Epithelial cell of proximal tubule (primary cell): Measurements from ENCODE around the gene OCEL1. TPM values are rescaled to one million over a fixed set of nuclear protein-coding genes. Genes with fewer than 3 reads are reported as not detected.

Source experiments
- DNase-seq: peaks from one replicate; pipeline ENCODE4 v3.0.0-alpha.2; 2011; ENCODE audit warnings: low read depth
- H3K4me3 ChIP-seq: 2 replicates; pipeline ENCODE4 v1.5.1; 2011; ENCODE audit warnings: low read depth, mild to moderate bottlenecking, low read length
- total RNA-seq: library from RNA; depleted of rRNA; stranded (reverse); fragments of >200 nt; gene quantifications from 2 replicates; pipeline ENCODE4 v1.2.3, GENCODE V29; 2015
- TF ChIP-seq, protein P1 (sequence below): conservative IDR thresholded peaks from 2 replicates; pipeline ENCODE4 v1.5.1; 2012; ENCODE audit warnings: low read depth, mild to moderate bottlenecking, low read length

The OCEL1 gene
- total RNA-seq, 1 donor from 2014 or later = 8.1 TPM

DNA sequence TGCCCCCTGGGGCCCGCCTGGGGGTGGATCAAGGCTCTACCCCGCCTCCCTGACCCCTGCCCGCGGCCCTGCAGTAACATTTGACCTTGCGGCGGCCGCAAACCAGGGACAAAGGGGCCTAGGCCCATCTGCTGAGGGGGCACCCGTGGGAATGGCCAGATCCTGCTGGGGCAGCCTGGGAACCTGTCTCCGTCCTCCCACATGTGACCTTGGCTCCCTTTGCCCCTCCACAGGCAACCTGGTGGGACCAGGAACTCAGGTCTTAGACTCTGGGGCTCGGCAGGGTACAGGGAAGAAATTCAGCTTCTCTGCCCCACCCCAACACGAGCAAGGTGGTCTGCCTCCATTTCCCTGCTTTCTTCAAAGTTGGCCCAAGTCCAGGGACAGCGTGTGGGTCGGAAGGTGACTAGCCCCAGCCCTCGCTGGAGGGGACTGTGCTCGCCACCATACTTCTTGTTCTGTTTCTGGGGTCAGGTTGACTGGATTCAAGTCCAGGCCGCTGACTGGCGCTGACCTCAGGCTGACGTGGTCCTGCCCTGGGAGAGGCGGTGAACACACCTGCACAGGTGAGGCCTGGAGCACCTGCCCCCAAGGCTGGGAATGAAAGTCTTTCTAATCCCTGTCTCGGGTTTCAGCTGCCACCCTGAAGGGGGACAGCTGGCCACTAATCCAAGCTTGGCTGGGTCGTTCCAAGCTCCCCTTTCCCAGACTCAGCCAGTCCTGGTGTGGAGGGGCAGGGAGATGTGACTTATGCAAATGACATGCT, 22.2 kb downstream of the OCEL1 start:
- TF ChIP-seq, protein P1, sequence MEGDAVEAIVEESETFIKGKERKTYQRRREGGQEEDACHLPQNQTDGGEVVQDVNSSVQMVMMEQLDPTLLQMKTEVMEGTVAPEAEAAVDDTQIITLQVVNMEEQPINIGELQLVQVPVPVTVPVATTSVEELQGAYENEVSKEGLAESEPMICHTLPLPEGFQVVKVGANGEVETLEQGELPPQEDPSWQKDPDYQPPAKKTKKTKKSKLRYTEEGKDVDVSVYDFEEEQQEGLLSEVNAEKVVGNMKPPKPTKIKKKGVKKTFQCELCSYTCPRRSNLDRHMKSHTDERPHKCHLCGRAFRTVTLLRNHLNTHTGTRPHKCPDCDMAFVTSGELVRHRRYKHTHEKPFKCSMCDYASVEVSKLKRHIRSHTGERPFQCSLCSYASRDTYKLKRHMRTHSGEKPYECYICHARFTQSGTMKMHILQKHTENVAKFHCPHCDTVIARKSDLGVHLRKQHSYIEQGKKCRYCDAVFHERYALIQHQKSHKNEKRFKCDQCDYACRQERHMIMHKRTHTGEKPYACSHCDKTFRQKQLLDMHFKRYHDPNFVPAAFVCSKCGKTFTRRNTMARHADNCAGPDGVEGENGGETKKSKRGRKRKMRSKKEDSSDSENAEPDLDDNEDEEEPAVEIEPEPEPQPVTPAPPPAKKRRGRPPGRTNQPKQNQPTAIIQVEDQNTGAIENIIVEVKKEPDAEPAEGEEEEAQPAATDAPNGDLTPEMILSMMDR = no peak
- no peak for DNase-seq
- H3K4me3 ChIP-seq = no peak overlapping the region

GRCh38 chr19:17249887-17250548, 24.0 kb downstream of the OCEL1 start:
- TF ChIP-seq, protein P1 = no peak
- no peak for DNase-seq

DNA sequence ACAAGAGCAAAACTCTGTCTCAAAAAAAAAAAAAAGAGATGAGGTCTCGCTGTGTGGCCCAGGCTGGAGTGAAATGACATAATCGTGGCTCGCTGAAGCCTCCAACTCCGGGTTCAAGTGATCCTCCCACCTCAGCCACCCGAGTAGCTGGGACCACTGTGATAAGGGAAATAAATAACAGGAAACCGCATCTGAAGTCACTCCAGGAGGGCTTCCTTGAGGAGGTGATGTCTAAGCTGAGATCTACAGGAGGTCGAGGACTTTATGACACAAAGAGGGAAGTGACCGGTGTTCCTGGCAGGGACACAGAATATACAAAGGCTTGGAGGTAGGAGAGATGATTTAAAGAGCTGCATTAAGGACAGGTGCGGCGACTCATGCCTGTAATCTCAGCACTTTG, 28.6 kb downstream of the OCEL1 start:
- TF ChIP-seq, protein P1 = no peak
- no peak overlapping the region for H3K4me3 ChIP-seq
- DNase-seq = no peak

More at GRCh38 chr19:17249887-17250548, 24.0 kb downstream of the OCEL1 start:
- H3K4me3 ChIP-seq = no peak overlapping the region

GRCh38 chr19:17255150-17255621, 29.2 kb downstream of the OCEL1 start:
- no peak overlapping the region for H3K4me3 ChIP-seq
- TF ChIP-seq, protein P1 = no peak
- no peak for DNase-seq

DNA sequence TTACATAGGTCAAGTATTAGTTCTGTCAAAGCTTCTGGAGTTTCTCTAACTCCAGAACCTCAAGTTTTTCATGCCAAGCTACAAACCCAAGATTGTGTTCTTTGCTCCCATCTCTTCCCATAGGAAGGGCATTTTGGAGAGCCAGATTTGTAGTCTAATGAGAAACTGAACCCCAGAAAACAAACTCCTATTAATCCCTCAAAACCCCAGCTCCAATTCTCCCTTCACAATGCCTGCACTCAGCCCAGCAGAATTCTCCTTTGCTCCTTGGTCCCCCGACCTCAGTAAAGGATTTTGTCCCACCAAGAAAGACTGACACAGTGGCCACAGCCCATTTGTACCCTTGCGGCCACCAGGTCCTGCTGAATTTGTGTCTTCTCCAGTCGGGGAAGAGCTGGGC, 30.1 kb downstream of the OCEL1 start:
- no peak overlapping the region for H3K4me3 ChIP-seq
- TF ChIP-seq, protein P1 = no peak
- DNase-seq = no peak

DNA sequence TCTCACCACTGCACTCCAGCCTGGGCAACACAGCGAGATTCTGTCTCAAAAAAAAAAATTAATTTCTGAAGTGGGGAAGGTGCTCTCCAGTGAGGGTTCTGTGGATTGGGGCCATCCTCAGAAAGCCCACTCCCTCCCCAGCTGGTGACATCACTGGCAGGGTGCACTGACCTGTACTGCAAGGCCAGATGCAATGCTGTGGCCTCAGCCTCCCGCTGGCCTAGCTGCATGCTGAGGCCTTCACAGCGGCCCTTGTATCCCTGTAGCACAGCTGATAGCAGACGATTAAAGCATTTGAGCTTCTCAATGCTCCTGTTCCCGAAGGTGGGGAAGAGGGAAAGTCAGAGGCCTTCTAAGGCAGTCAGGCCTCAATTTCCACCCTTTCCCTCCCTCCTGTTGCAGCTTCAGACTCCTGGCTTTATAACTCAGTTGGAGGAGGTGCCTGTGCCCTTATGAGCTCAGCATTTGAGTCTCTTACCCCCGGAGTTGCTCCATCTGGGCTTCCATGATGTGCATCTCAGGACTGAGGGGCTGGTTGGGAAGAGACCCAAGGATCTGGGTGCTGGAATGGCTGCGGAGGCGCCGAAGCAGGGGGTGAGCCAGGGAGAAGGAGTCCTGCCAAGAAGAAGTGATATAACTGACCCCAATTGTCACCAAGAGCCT, 33.2 kb downstream of the OCEL1 start:
- no peak for DNase-seq
- TF ChIP-seq, protein P1 = no peak

More for the DNA sequence above, 33.2 kb downstream of the OCEL1 start:
- H3K4me3 ChIP-seq = no peak overlapping the region
